HG03108 (cell line): Measurements from ENCODE around the gene MRPL28.
"Not testable (repeated sequence)": the region's sequence is repeated elsewhere in the genome, so short reads cannot be mapped to it uniquely, and the experiment has no call there.

Experiments used
- ATAC-seq: cut with Tn5 transposase; IDR thresholded peaks from one replicate; pipeline ENCODE4 v1.9.1; 2021; ENCODE audit warnings: moderate library complexity; ENCODE audit not compliant: unreplicated experiment

Gene MRPL28

DNA sequence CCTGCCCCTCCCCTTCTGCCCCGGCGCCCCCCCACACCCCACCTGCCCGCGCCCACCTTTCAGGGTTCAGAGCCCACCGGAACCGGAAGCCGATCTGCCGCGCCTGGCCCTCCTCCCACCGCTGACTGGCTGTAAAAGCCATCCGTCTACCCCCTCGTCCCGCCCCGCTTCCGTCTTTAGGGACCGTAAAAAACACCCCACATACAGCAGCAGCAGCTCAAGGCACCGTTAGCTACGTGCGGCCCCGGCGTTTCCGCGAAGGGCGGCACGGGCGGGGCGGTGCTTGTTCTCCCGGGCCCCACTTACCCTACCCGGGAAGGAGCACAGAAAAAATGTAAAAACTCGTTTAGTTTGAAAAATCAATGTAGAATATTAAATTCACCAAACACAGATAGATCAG lies at the start of gene MRPL28:
MRPL28 (minus strand) TSS at position 96 of the 400 bp plus-strand sequence. CDS start 320 bp downstream, outside the sequence.
- peak; percentile 72 for ATAC-seq

DNA sequence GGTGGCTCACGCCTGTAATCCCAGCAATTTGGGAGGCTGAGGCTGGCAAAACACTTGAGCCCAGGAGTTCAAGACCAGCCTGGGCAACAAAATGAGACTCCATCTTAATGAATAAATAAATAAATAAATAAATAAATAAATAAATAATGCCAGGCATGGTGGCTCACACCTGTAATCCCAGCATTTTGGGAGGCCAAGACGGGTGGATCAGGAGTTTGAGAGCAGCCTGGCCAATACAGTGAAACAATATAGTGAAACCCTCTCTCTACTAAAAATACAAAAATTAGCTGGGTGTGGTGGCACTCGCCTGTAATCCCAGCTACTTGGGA lies 44.8 kb upstream of the MRPL28 start:
- not testable (repeated sequence) for ATAC-seq

DNA sequence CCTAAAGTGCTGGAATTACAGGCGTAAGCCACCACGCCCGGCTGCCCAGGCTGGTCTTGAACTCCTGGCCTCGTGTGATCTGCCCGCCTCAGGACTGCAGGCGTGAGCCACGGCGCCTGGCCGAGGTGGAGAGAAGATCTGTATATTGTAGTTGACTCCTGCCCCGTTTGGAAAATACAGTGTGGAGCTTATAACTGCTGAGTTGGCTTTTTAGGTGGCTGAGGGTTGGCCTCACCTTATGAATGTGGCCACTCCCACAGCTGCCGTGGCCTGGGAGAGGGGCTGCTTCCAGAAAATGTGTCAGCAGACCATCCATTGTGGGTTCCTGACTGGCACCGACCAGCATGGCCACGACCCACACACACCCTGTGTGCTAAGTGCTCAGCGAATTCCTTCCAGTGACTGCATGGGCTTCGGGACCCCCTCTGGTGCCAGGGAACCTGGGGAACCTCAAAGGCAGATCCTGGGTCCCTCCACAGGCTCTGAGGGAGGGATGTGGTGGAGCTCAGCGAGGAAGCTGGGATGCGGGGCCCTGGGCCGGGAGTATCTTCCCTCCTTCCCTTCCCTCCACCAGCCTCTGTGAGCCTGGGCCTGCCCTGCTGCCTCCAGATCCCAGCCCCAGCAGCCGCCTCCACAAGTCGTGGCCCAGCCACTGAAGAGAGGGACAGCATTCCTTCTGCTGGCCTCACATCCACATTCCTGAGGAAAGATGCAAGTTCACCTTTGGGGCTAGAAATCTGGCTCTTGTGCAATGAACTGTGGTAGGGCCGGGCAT lies 44.2 kb upstream of the MRPL28 start:
- ATAC-seq = no peak

DNA sequence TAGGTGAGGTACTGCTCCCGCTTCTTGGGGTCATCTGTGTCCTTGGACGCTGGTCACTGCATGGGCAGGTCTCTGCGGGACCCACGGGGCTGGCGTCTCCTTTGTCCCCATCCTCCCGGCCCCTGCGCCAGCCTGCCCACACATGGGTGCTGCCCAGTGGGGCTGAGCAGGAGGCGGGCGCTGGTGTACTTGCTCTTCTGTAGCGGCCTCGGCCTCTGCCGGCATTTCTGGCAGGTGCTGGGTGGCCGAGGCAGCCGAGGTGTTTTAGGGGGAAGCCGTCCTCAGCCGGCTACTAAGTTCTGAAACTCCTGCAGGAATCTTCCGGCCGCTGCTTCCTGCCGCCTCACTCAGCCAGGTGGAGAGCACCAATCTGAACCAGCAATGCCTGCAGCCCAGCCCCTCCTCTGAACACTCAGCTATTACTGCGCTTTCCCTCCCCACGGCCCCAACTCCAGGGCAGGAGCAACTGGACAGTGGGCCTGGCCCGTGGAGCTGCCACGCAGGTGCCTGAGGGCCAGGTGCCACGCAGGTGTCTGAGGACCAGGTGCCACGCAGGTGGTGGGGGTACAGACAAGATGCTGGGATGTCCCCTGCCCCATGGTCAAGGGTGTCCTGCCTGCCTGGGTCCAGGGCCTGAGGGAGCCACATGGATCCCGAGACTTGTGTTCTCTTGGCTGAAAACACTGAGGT lies 41.4 kb upstream of the MRPL28 start:
- no peak for ATAC-seq

DNA sequence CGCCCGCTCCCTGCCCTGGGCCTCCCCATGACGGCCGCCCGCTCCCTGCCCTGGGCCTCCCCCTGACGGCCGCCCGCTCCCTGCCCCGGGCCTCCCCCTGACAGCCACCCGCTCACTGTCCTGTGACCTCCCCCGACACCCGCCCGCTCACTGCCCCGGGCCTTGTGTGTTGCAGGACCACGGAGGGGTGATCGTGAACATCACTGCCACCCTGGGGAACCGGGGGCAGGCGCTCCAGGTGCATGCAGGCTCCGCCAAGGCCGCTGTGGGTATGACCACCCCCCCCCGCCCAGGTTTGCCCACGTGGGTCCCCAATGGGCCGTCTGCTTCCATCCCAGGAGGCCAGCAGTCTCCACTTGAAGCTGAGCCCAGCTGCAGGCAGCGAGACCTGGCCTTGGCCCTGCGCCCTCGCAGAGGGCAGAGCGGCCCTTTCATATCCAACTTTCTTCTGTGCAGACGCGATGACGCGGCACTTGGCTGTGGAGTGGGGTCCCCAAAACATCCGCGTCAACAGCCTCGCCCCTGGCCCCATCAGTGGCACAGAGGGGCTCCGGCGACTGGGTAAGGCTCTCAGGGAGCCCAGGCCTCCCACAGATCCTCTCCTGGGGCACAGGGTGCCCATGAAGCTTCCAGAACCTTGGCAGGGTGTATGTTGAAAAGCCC lies 40.3 kb upstream of the MRPL28 start:
- ATAC-seq = no peak

DNA sequence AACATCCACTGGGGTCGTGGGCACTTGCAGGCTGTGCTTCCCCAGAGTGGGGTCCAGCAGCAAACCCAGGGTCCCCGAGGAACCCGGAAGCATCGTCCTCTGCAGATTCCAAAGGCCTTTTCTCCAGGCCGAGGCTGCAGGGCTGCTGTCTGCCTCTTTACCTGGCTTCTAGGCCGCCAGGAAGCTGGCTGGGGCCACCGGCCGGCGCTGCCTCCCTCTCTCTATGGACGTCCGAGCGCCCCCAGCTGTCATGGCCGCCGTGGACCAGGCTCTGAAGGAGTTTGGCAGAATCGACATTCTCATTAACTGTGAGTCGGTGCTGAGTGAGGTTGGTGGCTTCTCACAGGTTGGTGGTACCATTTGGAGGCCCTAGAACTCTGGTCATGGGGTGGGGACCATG lies 36.9 kb upstream of the MRPL28 start:
- ATAC-seq = no peak

DNA sequence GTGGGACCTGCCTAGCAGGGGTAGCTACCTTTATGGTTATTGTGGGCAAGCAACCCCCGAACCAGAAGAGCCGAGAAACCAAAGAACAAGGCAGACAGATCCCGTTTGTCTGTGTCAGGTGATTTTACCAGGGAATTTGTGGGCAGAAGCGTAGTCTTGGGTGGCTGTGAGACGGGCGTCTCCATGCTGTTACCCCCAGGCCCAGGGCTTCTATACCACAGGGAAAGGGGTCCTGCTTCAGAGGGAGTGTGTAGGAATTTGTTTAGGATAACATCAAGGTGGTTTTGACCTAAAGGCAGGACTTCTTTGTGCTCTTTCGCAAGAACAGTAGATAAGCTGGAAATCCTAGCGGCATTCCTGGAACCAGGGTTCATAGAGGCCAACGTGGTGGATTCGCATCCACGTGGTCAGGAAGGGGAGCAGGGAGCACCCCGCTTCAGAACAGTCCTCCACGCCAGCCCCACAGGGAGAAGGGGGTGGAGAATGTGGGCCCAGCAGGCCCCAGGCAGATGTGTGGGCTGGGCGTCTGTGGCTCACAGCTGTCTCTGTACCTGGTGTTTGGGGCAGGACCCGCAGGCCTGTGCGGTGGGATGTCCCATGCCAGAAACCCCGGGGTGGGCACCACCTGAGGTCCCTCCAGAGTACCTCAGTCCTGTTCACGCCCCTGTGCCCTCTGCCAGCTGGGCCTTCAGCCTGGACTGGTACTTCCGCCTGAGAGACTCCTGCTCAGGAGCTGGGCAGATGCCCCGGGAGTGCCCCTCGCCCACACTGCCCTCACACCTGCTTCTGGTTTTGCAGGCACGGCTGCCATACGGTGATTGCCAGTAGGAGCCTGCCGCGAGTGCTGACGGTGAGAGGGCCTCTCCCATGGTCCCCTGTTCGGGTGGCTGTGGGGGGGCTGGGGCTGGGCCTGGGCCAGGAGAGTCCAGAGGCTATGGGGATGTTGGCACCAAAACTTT lies 35.5 kb upstream of the MRPL28 start:
- ATAC-seq = no peak

DNA sequence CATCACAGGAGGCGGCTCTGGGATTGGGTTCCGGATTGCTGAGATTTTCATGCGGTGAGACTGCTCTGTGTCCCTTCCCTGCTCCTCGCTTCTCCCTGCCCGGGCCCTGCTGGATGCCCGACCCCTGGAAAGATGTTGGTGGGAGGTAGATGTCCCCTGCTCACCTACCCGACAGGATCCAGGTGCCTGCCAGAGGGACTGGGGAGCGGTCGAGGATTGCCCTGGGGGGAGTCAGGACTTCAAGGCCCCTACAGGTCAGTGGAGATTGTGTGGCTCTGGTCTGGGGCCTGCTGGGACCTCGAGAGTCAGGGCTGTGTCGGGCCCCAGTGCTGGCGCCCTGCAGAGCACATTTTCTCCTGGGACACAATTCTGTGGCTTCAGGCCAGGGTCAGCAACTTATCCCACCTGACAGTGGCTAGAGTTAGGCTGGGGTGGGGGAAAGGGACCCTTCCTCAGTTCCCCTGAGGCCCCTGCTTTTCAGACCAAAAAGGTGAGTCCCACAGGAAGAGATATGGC lies 34.7 kb upstream of the MRPL28 start:
- ATAC-seq = no peak

DNA sequence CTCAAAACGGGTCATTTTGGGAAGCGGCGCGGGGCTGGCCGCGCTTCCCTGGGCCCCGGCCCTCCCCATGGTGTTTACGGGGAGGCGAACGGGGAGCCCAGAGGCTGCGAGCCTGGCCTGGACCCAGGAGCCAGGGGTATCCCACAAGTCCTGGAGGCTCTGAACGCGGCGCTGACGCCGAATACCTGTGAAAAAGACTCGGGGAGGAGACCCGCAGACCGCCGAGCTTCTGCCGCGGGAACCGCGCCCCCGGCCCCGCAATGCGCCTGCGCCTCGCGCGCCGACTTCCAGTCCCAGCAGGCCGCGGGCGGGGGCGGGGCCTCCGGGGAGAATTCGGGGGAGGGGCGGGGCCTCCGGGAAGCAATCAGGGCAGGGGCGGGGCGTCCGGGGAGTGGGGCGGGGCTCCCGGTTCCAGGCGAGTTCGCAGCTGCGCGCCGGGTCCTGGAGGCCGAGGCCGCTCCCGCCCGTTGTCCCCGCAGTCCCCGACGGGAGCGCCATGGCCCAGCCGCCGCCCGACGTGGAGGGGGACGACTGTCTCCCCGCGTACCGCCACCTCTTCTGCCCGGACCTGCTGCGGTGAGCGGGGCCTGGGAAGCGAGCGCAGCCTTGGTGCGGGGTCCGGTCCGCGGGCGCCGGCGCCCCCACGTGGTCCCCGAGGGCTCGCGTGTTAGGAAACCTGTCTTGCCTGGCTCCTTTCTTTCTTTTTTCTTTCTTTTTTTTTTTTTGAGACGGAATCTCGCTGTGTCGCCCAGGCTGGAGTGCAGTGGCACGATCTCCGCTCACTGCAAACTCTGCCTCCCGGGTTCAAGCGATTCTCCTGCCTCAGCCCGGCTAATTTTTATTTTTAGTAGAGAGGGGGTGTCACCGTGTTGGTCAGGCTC lies 31.4 kb upstream of the MRPL28 start, which contains the start of gene DECR2:
DECR2 (plus strand) TSS at position 418 of the 881 bp plus-strand sequence; CDS start at position 497, 79 bp downstream.
- peak; percentile 50 for ATAC-seq

DNA sequence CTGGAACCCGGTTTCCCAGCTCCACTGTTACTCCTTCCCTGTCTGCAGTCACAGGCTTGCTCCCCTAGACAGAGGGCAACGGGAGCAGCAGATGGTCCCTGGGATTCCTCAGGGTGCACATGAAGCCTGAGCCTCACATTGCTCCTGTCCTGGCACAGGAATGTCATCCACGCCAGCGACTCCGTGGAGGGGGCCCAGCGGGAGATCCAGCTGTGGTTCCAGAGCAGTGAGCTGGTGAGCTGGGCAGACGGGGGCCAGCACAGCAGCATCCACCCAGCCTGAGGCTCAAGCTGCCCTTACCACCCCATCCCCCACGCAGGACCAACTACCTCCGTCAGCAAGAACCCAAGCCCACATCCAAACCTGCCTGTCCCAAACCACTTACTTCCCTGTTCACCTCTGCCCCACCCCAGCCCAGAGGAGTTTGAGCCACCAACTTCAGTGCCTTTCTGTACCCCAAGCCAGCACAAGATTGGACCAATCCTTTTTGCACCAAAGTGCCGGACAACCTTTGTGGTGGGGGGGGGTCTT lies 29.8 kb upstream of the MRPL28 start:
- ATAC-seq = no peak

DNA sequence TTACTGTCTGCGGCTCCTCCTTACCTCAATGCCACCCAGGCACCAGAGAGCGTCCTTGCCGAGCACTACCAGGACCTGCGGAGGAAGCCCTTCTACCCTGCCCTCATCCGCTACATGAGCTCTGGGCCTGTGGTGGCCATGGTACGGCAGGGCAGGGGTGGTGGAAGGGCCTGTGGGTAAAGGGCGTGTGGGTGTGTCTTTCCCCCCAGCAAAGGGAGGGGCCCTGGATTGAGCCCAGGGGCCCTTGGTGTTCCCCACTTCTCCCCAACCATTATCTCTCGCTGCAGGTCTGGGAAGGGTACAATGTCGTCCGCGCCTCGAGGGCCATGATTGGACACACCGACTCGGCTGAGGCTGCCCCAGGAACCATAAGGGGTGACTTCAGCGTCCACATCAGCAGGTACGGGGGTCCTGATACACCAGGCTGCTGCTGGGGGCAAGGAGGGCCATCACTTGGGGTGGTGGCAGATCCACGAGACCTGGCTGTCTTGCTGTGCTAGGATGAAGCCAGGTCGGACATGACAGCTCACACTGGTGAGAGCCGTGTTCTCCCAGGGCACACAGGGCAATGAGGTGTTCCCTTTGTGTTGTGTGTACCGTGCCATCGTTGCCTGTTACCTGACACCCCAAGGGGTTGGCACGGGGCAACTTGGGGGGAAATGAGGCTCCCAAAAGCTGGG lies 29.1 kb upstream of the MRPL28 start:
- no peak for ATAC-seq

DNA sequence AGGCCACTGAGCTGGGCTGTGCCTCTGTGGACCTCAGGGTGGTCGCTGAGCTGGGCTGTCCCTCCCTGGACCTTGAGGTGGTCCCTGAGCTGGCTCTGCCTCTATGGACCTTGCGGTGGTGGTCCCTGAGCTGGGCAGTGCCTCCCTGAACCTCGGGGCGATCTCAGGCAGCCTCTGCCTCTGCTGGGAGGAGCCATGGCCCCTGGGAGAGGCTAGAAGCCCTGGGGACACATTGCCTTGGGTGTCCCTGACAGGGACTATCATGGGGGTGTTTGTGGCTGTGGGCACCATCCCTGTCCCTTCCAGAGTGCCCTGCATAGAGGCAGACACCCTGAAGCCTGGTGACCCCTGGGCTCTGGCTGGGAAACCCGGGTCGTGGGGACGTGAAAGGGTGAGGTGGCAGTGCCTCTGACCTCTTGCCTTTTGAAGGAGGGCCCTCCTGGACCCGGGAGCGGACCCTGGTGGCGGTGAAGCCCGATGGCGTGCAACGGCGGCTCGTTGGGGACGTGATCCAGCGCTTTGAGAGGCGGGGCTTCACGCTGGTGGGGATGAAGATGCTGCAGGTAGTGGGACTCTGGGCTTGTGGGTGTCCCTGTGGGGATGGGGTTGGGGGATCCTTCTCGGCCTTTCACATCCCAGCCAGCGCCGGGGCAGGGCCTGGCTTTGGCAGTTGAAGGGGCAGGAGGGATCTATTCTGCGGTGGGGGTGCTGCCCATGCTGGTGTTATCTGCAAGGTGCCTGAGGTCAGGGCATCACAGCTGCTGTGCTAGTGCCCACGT lies 28.4 kb upstream of the MRPL28 start:
- ATAC-seq = no peak

DNA sequence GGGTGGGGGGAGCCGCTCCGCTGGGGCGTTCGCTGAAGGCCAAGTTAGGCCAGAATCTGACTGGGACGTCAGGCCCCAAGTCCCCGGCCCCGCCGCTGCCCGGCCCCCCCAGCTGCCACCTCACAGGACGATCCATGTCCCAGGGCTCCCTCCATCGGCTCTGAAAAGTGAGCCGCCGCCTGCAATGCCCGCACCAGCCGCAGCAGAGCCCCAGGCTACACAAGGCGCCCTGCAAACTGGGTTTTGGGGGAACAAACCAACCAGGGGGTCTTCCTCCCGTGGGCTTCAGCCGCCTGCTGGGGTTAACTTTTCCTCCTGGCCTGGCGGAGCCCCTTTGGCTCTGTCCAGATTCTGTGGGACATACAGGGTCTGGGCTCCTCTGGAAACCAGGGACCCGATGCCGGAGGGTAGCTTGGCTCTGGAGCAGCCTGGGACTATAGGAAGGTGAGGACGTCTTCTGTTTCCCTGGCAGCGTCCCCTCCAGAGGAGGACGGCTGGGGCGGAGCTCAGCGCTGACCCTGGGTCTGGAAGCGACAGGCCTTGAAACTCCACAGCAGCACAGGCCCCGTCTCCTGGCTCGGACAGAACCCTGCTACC lies 27.5 kb upstream of the MRPL28 start:
- ATAC-seq = no peak

DNA sequence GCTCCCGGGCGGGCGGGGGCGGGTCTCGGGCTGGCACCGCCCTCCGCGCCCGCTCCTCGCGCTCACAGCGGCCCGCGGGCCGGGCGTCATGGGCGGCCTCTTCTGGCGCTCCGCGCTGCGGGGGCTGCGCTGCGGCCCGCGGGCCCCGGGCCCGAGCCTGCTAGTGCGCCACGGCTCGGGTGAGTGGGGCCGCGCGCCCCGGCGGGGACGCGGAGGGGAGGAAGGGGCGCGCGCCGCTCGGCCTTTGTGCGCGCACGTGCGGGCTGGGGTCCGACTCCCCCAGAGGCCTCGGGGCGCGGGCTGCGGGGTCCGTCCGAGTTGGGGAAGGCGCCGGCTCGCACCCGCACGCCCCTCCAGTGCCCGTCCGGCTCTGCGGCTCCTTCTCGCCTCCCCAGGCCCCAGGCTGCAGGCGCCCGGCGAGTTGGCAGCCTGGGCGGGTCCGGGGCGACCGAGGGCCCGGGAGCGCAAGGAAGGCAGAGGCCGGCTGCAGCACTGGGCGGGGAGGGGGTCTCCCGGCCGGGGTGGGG lies 26.9 kb upstream of the MRPL28 start, which contains the start of gene NME4:
NME4 (plus strand) TSS at position 65 of the 527 bp plus-strand sequence; CDS start at position 89, 24 bp downstream.
- no peak for ATAC-seq

DNA sequence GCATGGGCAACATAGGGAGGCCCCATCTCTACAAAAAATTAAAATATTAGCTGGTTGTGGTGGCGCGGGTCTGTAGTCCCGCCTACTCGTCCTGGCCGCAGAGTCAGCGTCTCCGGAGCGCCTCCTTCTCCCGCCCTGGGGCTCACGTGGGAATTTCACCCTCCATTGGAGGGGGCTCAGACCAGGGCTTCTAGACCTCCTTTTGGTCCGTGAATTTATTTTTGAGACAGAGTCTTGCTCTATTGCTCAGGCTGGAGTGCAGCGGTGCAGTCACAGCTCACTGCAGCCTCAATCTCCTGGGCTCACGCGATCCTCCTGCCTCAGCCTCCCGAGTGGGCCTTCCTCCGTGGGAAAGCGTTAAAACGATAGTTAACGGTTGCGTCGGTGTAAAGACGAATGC lies 26.3 kb upstream of the MRPL28 start:
- ATAC-seq = no peak

DNA sequence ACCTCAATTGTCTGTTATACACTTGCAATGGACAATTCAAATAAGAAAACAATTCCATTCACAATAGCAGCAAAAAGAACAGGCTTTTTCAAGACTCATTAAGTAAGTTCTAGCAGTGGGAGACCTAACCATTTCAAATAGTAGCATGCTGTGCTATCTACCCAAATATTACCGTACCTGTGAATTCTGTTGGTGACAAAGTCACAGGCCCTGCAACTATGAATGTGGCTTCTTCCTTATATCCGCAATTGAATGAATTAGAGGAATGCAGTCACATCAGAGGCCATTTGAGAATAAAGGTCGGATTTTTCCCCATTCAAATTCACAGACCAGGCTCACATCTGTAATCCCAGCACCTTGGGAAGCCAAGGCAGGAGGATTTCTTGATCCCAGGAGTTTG lies 25.9 kb upstream of the MRPL28 start:
- no peak for ATAC-seq

DNA sequence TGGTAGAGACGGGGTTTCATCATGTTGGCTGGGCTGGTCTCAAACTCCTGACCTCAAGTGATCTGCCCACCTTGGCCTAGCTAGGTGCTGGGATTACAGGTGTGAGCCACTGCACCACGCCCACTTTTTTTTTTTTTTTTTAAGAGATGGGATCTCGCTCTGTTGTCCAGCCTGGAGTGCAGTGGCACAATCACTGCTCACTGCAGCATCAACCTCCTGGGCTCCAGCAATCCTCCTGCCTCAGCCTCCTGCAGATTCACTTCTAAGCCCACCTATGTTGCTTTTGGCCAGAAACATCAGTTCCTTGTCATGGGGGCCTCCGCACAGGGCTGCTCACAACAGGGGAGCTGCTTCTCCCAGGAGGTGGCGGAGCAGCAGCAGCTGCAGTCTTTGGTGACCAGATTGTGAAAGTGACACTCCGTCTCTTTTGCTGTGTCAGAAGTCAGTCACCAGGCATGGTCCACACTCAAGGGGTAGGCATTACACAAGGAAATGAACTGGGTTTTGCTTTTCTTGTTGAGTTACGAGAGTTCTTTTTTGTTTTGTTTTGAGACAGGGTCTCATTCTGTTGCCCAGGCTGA lies 22.2 kb upstream of the MRPL28 start:
- no peak for ATAC-seq
